H1 (cell line): ENCODE measurements around the gene PKN3. TPM values are rescaled to one million over a fixed set of nuclear protein-coding genes. Genes with fewer than 3 reads are reported as not detected.

Experiments used
- CTCF ChIA-PET: fragments of 300-600 bp; sonication (Branson Sonifier 250); formaldehyde crosslinking; loops from one replicate; lab custom pipeline; 2021; ENCODE audit not compliant: partially characterized antibody; lab: Charles Lee
- POLR2A ChIA-PET: fragments of 300-600 bp; sonication (Branson Sonifier 250); formaldehyde crosslinking; loops from one replicate; lab custom pipeline; 2021; ENCODE audit warnings: inconsistent platforms; ENCODE audit not compliant: partially characterized antibody; lab: Charles Lee
- DNase-seq, 2 experiments: peaks; one replicate each; pipeline versions ENCODE4 v3.0.0 to v3.0.0-alpha.2; 2010 to 2022; ENCODE audit warnings: low spot score in 2 of 2, low read depth in 1 of 2, mixed read lengths in 1 of 2
- FAIRE-seq: peaks from 2 replicates; lab custom pipeline; 2011; peaks lifted over from hg19 to GRCh38; lab: Jason Lieb, UNC
- H2AFZ ChIP-seq: 2 replicates; pipeline ENCODE4 v1.8.1; 2012; ENCODE audit warnings: low read length, inconsistent platforms
- H2AK5ac ChIP-seq: 2 replicates; pipeline ENCODE4 v1.6.1; 2013; ENCODE audit warnings: low read depth, low read length
- H2BK120ac ChIP-seq: replicated peaks from 2 replicates; pipeline ENCODE3; 2013; ENCODE audit warnings: low read depth, low read length, inconsistent platforms
- H2BK12ac ChIP-seq: 2 replicates; pipeline ENCODE4 v1.6.1; 2013; ENCODE audit warnings: low read depth, low read length
- H2BK15ac ChIP-seq: 2 replicates; pipeline ENCODE4 v1.6.1; 2013; ENCODE audit warnings: low read length
- H2BK20ac ChIP-seq: 2 replicates; pipeline ENCODE4 v1.6.1; 2013; ENCODE audit warnings: low read length
- H2BK5ac ChIP-seq: 2 replicates; pipeline ENCODE4 v1.6.1; 2013; ENCODE audit warnings: low read depth, low read length
- H3K14ac ChIP-seq: 2 replicates; pipeline ENCODE4 v1.6.1; 2013; ENCODE audit warnings: inconsistent platforms; ENCODE audit not compliant: insufficient read length
- H3K18ac ChIP-seq: 2 replicates; pipeline ENCODE4 v1.6.1; 2013; ENCODE audit warnings: low read length; ENCODE audit errors: extremely low read depth
- H3K23ac ChIP-seq: 2 replicates; pipeline ENCODE4 v1.6.1; 2013; ENCODE audit warnings: inconsistent platforms; ENCODE audit not compliant: insufficient read length
- H3K23me2 ChIP-seq: 2 replicates; pipeline ENCODE4 v1.6.1; 2013; ENCODE audit warnings: low read depth, low read length
- H3K27ac ChIP-seq: 2 replicates; pipeline ENCODE4 v1.6.1; 2011; ENCODE audit warnings: low read depth, low read length, inconsistent platforms
- H3K27me3 ChIP-seq, 4 experiments: replicated peaks in 1 of 4; 1 replicate in 1 of 4; 2 replicates in 3 of 4; pipeline versions ENCODE4 v1.6.1 to v1.8.1; 2011 to 2013; ENCODE audit warnings: low read length in 3 of 4, mild to moderate bottlenecking in 3 of 4, inconsistent platforms in 2 of 4, mixed read lengths in 2 of 4, moderate library complexity in 1 of 4; ENCODE audit not compliant: control insufficient read depth in 3 of 4, insufficient read depth in 3 of 4; ENCODE audit errors: extremely low read depth in 1 of 4
- H3K36me3 ChIP-seq, 4 experiments: 2 replicates each; pipeline versions ENCODE4 v1.6.1 to v1.8.1; 2011 to 2013; ENCODE audit warnings: mild to moderate bottlenecking in 4 of 4, low read length in 3 of 4, moderate library complexity in 2 of 4, control low read depth in 1 of 4, inconsistent platforms in 1 of 4; ENCODE audit not compliant: insufficient read depth in 4 of 4, control insufficient read depth in 2 of 4
- H3K4ac ChIP-seq: replicated peaks from 2 replicates; pipeline ENCODE3; 2013; ENCODE audit warnings: low read length, low read depth, mixed read lengths, inconsistent platforms; ENCODE audit not compliant: insufficient read length
- H3K4me1 ChIP-seq, 4 experiments: replicated peaks in 1 of 4; 1 replicate in 1 of 4; 2 replicates in 3 of 4; pipeline versions ENCODE4 v1.6.1 to v1.8.1; 2011 to 2013; ENCODE audit warnings: low read length in 3 of 4, inconsistent platforms in 2 of 4, mixed read lengths in 1 of 4; ENCODE audit not compliant: insufficient read depth in 4 of 4, control insufficient read depth in 3 of 4
- H3K4me2 ChIP-seq, 2 experiments: 2 replicates each; pipeline versions ENCODE4 v1.6.1 to v1.8.1; 2011 to 2013; ENCODE audit warnings: low read depth in 2 of 2, low read length in 2 of 2, control low read depth in 1 of 2, inconsistent platforms in 1 of 2, mild to moderate bottlenecking in 1 of 2; ENCODE audit not compliant: insufficient read depth in 1 of 2
- H3K4me3 ChIP-seq, 4 experiments: fragments of 200-600, 300-600 bp in 1 of 4; sonication (generic), shearing (Covaris generic), sonication (Bioruptor Twin) in 1 of 4; 2 replicates each; pipeline versions ENCODE4 v1.5.1 to v1.8.1; 2011 to 2016; ENCODE audit warnings: low read length in 4 of 4, low read depth in 3 of 4, control low read depth in 2 of 4, inconsistent platforms in 2 of 4, mild to moderate bottlenecking in 2 of 4, mixed read lengths in 1 of 4, moderate library complexity in 1 of 4; ENCODE audit not compliant: insufficient read depth in 2 of 4; ENCODE audit errors: extremely low read depth in 1 of 4
- H3K56ac ChIP-seq: replicated peaks from 2 replicates; pipeline ENCODE3; 2013; ENCODE audit warnings: low read depth, mild to moderate bottlenecking, mixed read lengths, low read length, inconsistent platforms; ENCODE audit not compliant: insufficient read length
- H3K79me1 ChIP-seq: 2 replicates; pipeline ENCODE4 v1.6.1; 2013; ENCODE audit warnings: low read depth, low read length, control low read depth
- H3K79me2 ChIP-seq, 2 experiments: 2 replicates each; pipeline versions ENCODE4 v1.6.1 to v1.8.1; 2012 to 2013; ENCODE audit warnings: low read length in 2 of 2, mild to moderate bottlenecking in 2 of 2, inconsistent platforms in 1 of 2; ENCODE audit not compliant: insufficient read depth in 2 of 2, control insufficient read depth in 1 of 2
- H3K9ac ChIP-seq, 4 experiments: replicated peaks in 1 of 4; 1 replicate in 1 of 4; 2 replicates in 3 of 4; pipeline versions ENCODE4 v1.6.1 to v1.8.1; 2011 to 2013; ENCODE audit warnings: low read depth in 3 of 4, low read length in 3 of 4, control low read depth in 2 of 4, mild to moderate bottlenecking in 2 of 4, moderate library complexity in 2 of 4, inconsistent platforms in 1 of 4; ENCODE audit errors: extremely low read depth in 1 of 4
- H3K9me3 ChIP-seq, 2 experiments: 2 replicates each; pipeline versions ENCODE4 v1.6.1 to v1.8.1; 2012 to 2013; ENCODE audit warnings: mild to moderate bottlenecking in 2 of 2, moderate library complexity in 2 of 2, control low read depth in 1 of 2, inconsistent platforms in 1 of 2, low read depth in 1 of 2, low read length in 1 of 2, mixed read lengths in 1 of 2; ENCODE audit not compliant: insufficient read depth in 2 of 2
- H4K20me1 ChIP-seq, 2 experiments: replicated peaks in 1 of 2; 2 replicates each; pipeline versions ENCODE3 to v1.8.1; 2011 to 2013; ENCODE audit warnings: inconsistent platforms in 2 of 2, low read length in 2 of 2, mild to moderate bottlenecking in 1 of 2; ENCODE audit not compliant: insufficient read depth in 2 of 2, control insufficient read depth in 1 of 2
- H4K5ac ChIP-seq: 2 replicates; pipeline ENCODE4 v1.6.1; 2013; ENCODE audit warnings: low read length, low read depth, mixed read lengths, inconsistent platforms; ENCODE audit not compliant: insufficient read length
- H4K8ac ChIP-seq: 2 replicates; pipeline ENCODE4 v1.8.0; 2013; ENCODE audit warnings: mild to moderate bottlenecking, moderate library complexity, low read length, inconsistent platforms; ENCODE audit not compliant: insufficient read depth; ENCODE audit errors: extremely low read depth
- H4K91ac ChIP-seq: replicated peaks from 2 replicates; pipeline ENCODE3; 2013; ENCODE audit warnings: low read length, mixed read lengths, inconsistent platforms; ENCODE audit not compliant: insufficient read length
- CBX5 ChIP-seq: fragments of 300-800, 300-1000 bp; sonication (generic); IDR thresholded peaks from 2 replicates; pipeline ENCODE4 v1.7.1; 2016; ENCODE audit warnings: antibody characterized with exemption, low read length, low read depth
- CHD1 ChIP-seq: IDR thresholded peaks from 2 replicates; pipeline ENCODE4 v1.6.1; 2012; ENCODE audit warnings: low read depth, low read length, improper control_type of control experiment
- CHD2 ChIP-seq: IDR thresholded peaks from 2 replicates; pipeline ENCODE4 v1.6.1; 2012; ENCODE audit warnings: low read length, improper control_type of control experiment
- JUND ChIP-seq: IDR thresholded peaks from 2 replicates; pipeline ENCODE4 v1.6.1; 2011; ENCODE audit warnings: mild to moderate bottlenecking, improper control_type of control experiment, low read length
- KDM5A ChIP-seq: fragments of 200-600 bp; IDR thresholded peaks from 2 replicates; pipeline ENCODE4 v1.7.1; 2012; ENCODE audit warnings: mild to moderate bottlenecking, low read length, inconsistent platforms, mixed read lengths
- POLR2A ChIP-seq, 2 experiments: IDR thresholded peaks; 1 replicate in 1 of 2; 2 replicates in 1 of 2; pipeline ENCODE4 v1.6.1; 2011; ENCODE audit warnings: low read depth in 2 of 2, low read length in 2 of 2, mild to moderate bottlenecking in 2 of 2; ENCODE audit errors: control extremely low read depth in 1 of 2
- POLR2AphosphoS5 ChIP-seq: IDR thresholded peaks from 2 replicates; pipeline ENCODE4 v1.6.1; 2011; ENCODE audit warnings: low read depth, low read length
- RFX5 ChIP-seq: IDR thresholded peaks from 2 replicates; pipeline ENCODE4 v1.6.1; 2011; ENCODE audit warnings: low read depth, low read length, improper control_type of control experiment, borderline replicate concordance
- SIRT6 ChIP-seq: IDR thresholded peaks from one replicate; pipeline ENCODE4 v1.7.1; 2012; ENCODE audit warnings: low read length, inconsistent platforms
- TCF12 ChIP-seq: IDR thresholded peaks from 2 replicates; pipeline ENCODE4 v1.6.1; 2011; ENCODE audit warnings: low read depth, mild to moderate bottlenecking, low read length
- TEAD4 ChIP-seq: IDR thresholded peaks from 2 replicates; pipeline ENCODE4 v1.6.1; 2012; ENCODE audit warnings: low read depth, low read length, inconsistent platforms, mixed read lengths
- WGBS, 2 experiments: shearing (Covaris generic) in 1 of 2; methylation state at CpG; one replicate each; pipeline versions ENCODE4 v1.1.6 to v1.1.7; 2013 to 2015; ENCODE audit warnings: low lambda C conversion rate in 2 of 2, mixed read lengths in 2 of 2, inconsistent platforms in 1 of 2, low coverage in 1 of 2, missing lambda C conversion rate in 1 of 2; ENCODE audit not compliant: insufficient replicate concordance in 2 of 2, insufficient coverage in 1 of 2, insufficient read length in 1 of 2; ENCODE audit errors: extremely low coverage in 1 of 2, missing lambda C conversion rate in 1 of 2; 5-methylcytosine and 5-hydroxymethylcytosine counted together
- polyA plus RNA-seq, 7 experiments: library from polyadenylated mRNA; depleted of rRNA in 3 of 7; stranded (reverse) in 5 of 7; unstranded in 2 of 7; fragments of >200 nt in 5 of 7; fragments of 200-250 nt in 2 of 7; gene quantifications; 1 replicate in 5 of 7; 2 replicates in 1 of 7; 4 replicates in 1 of 7; pipeline versions ENCODE4 v1.2.1 to v1.2.3, GENCODE V29; 2011 to 2013; ENCODE audit warnings: missing spikeins in 2 of 7, mixed read lengths in 2 of 7
- total RNA-seq: library from RNA; stranded (reverse); fragmentation: NEBNext Ultra II Directional; extraction: Animal tissue kit (Norgen Biotek cat#: 25700); gene quantifications from 2 replicates; pipeline ENCODE4 v1.2.1, GENCODE V29; 2021
- TF ChIP-seq, protein P1 (sequence below), 3 experiments: IDR thresholded peaks; 1 replicate in 2 of 3; 2 replicates in 1 of 3; pipeline versions ENCODE4 v1.5.1 to v1.6.1; 2011; ENCODE audit warnings: low read length in 3 of 3, mild to moderate bottlenecking in 3 of 3, inconsistent platforms in 2 of 3, low read depth in 1 of 3, moderate library complexity in 1 of 3; ENCODE audit not compliant: insufficient read depth in 1 of 3; ENCODE audit errors: control extremely low read depth in 1 of 3

Gene PKN3
- total and polyA plus RNA-seq, 2 of the 8 experiments (the other 6 are each of a cell fraction or from before 2014, with no cell fraction given), result 15.7 to 16.3 TPM

DNA sequence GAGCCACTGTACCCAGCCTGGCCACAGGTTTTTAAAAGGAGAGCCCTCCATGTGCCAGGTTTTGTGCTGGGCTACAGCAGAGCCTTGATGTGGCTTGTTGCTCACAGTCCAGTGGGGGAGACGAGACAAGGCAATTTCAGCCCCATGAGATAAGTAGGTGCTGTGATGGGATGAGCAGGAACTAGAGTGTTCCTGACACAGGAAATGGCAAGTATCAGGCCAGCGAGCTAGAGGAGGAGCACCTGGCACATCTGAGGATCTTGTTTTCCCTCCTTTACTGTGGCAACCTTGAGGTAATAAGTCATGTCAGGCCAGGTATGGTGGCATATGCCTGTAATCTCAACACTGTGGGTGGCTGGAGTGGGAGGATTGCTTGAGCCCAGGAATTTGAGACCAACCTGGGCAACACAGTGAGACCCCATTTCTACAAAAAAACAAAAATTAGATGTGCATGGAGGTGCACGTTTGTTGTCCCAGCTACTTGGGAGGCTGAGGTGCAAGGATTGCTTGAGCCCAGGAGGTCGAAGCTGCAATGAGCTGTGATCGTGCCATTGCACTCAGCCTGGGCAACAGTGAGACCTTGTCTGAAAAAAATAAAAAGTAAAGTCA lies 25.4 kb downstream of the PKN3 start:
- 95% methylated on average over 5 of the region's 5 CpGs; no CpG with 5 or more reads in 1 of the 2 experiments for WGBS, 2 experiments
- TF ChIP-seq JUND (no peak), SIRT6 (no peak), POLR2AphosphoS5 (no peak), CHD2 (no peak), POLR2A (IDR thresholded peaks at IDR 0.05; ENCODE audit: control extremely low read depth in 1 of 2, low read depth in 2 of 2, low read length in 2 of 2) (no peak), RFX5 (no peak), CHD1 (no peak), CBX5 (no peak), KDM5A (no peak), TEAD4 (no peak), TCF12 (no peak)
- TF ChIP-seq, protein P1, sequence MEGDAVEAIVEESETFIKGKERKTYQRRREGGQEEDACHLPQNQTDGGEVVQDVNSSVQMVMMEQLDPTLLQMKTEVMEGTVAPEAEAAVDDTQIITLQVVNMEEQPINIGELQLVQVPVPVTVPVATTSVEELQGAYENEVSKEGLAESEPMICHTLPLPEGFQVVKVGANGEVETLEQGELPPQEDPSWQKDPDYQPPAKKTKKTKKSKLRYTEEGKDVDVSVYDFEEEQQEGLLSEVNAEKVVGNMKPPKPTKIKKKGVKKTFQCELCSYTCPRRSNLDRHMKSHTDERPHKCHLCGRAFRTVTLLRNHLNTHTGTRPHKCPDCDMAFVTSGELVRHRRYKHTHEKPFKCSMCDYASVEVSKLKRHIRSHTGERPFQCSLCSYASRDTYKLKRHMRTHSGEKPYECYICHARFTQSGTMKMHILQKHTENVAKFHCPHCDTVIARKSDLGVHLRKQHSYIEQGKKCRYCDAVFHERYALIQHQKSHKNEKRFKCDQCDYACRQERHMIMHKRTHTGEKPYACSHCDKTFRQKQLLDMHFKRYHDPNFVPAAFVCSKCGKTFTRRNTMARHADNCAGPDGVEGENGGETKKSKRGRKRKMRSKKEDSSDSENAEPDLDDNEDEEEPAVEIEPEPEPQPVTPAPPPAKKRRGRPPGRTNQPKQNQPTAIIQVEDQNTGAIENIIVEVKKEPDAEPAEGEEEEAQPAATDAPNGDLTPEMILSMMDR (IDR thresholded peaks at IDR 0.05; ENCODE audit: control extremely low read depth in 1 of 3, insufficient read depth in 1 of 3, low read depth in 1 of 3, low read length in 3 of 3), result no peak

More for the DNA sequence above, 25.4 kb downstream of the PKN3 start:
- no peak overlapping the region for H3K14ac ChIP-seq
- peaks cover 5% of the 10 kb centered on the region; the same call in 1 of the 2 replicates for H3K79me1 ChIP-seq
- H3K9ac ChIP-seq, result peak overlapping the region in 1 of 4 experiments; percentile 6; a peak in 2 of 7 replicates
- peaks cover 7% of the 10 kb centered on the region for H3K23me2 ChIP-seq
- H4K91ac ChIP-seq, result peak overlapping the region; percentile 84
- H2BK120ac ChIP-seq, result no peak overlapping the region
- no peak overlapping the region for H3K4me3 ChIP-seq
- POLR2A ChIA-PET, result interaction anchor here (0.9 to 1.8 kb wide), 4 partner anchors 20 to 45 kb away, joined by 3 to 4 read pairs (median 3); no protein-coding TSS in a partner anchor
- no peak overlapping the region for H3K18ac ChIP-seq
- H3K79me2 ChIP-seq, result no peaks in the 10 kb centered on the region
- no peak overlapping the region for H3K4ac ChIP-seq
- peaks cover 0 to 3% (median 0%) of the 10 kb centered on the region in 4 experiments; a peak in 3 of 7 replicates for H3K4me1 ChIP-seq
- H4K20me1 ChIP-seq, result no peaks in the 10 kb centered on the region
- no peak overlapping the region for H4K8ac ChIP-seq
- H2BK20ac ChIP-seq, result no peak overlapping the region
- no peak overlapping the region for H3K27ac ChIP-seq
- FAIRE-seq (no peak), DNase-seq (no peak)
- H2BK5ac ChIP-seq, result no peak overlapping the region
- H3K36me3 ChIP-seq, result peaks cover 0 to 2% (median under 1%) of the 10 kb centered on the region in 4 experiments; a peak in 1 of 8 replicates
- H3K56ac ChIP-seq, result no peak overlapping the region
- H3K23ac ChIP-seq, result no peak overlapping the region
- H2AFZ ChIP-seq, result no peak overlapping the region
- H4K5ac ChIP-seq, result no peak overlapping the region
- no peaks in the 10 kb centered on the region for H3K9me3 ChIP-seq
- peak overlapping the region; percentile 46; the same call in 1 of the 2 replicates for H2BK15ac ChIP-seq
- CTCF ChIA-PET, result interaction anchor here (0.6 to 1.3 kb wide), 3 partner anchors 15 to 154 kb away, joined by 3 read pairs; partner anchors contain the start of genes KYAT1 and PKN3
- peak overlapping the region; percentile 75; the same call in 1 of the 2 replicates for H2BK12ac ChIP-seq
- H3K4me2 ChIP-seq, result no peak overlapping the region
- peak overlapping the region; percentile 93; the same call in 1 of the 2 replicates for H2AK5ac ChIP-seq
- H3K27me3 ChIP-seq, result no peaks in the 10 kb centered on the region
